Tibial artery (tissue), 4 donors: ENCODE results near the gene SERPINB12.

Experiments
- DNase-seq, 2 donors: peaks; one replicate each; pipeline ENCODE4 v3.0.0-alpha.2; 2019
- H3K27ac ChIP-seq, 2 donors: fragments of 200-600 bp; sonication (generic) in 1 of 2; 1 replicate in 1 of 2; 2 replicates in 1 of 2; pipeline ENCODE4 v1.5.1; 2018 to 2019; ENCODE audit warnings: mild to moderate bottlenecking in 1 of 2
- H3K27me3 ChIP-seq, 2 donors: fragments of 200-600 bp; sonication (generic) in 1 of 2; one replicate each; pipeline versions ENCODE4 v1.5.1 to v1.6.0; 2016 to 2019
- H3K36me3 ChIP-seq, 3 donors: fragments of 200-600 bp; sonication (generic) in 2 of 3; one replicate each; pipeline ENCODE4 v1.5.1; 2016 to 2019; ENCODE audit warnings: mild to moderate bottlenecking in 2 of 3
- H3K4me1 ChIP-seq, 4 donors: fragments of 200-600 bp; sonication (generic) in 2 of 4; 1 replicate in 3 of 4; 2 replicates in 1 of 4; pipeline ENCODE4 v1.5.1; 2016 to 2019
- H3K4me3 ChIP-seq, 2 donors: fragments of 200-600 bp; sonication (generic) in 1 of 2; 1 replicate in 1 of 2; 2 replicates in 1 of 2; pipeline ENCODE4 v1.5.1; 2018 to 2019; ENCODE audit warnings: mild to moderate bottlenecking in 2 of 2
- H3K9me3 ChIP-seq, 3 donors: fragments of 200-600 bp; sonication (generic) in 1 of 3; one replicate each; pipeline ENCODE4 v1.5.1; 2016 to 2019
- intact Hi-C: fragments of 100-400 bp; cut with DNase I; formaldehyde crosslinking; loops from one replicate; pipeline ENCODE4 v1.15.0; 2023; ENCODE audit warnings: low total_unique reads
- TF ChIP-seq, protein P1 (sequence below), 2 experiments: fragments of 200-600 bp in 1 of 2; fragments of 450-650 bp in 1 of 2; IDR thresholded peaks; one replicate each; pipeline ENCODE4 v1.5.1; 2017 to 2019; ENCODE audit warnings: antibody characterized with exemption in 2 of 2, mild to moderate bottlenecking in 1 of 2, moderate library complexity in 1 of 2

SERPINB12 gene

GRCh38 chr18:63613420-63613819 is 71.3 kb downstream of the SERPINB12 start:
- Histone ChIP-seq H3K27ac (no peak overlapping the region), H3K4me3 (no peak overlapping the region)

DNA sequence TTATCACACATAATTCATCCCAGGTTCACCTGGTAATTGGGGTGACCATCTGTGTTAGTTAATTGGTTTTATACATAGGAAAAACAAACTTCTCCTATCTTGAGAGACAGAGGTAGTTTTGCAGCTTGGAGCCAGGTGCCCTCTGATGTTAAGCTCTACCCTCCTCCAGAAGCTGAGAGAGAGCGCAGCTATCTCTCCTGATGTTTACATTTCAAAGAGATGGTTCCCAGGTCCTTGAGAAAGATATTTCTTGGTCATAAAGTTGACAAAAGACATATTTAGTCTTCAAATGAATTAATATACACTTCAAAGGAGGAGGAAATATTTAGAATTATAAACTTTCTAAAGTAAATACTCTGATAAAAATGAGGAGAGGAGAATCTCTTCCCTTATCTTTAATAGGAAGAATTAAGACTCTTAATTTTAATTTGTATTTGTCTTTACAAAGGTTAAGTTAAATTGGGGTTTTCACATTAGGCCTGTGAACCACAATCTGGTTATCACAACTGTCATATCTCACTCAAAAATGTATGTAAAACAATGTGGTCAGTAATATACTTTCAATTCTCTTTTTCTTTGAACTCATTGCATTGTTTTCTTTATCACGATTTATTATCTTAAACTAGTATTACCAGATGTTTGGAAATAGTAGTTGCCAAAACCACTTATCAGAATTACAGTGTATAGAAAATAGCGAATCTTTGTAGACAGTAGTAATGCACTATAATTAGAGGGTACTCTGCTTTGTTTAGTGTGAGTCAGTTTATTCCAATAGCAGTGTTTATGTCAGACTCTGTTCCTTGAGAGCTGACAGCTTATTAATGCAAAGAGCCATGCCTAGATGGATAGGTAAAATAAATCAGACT is 75.1 kb downstream of the SERPINB12 start:
- intact Hi-C loops, result no loop called here
- Histone ChIP-seq H3K27me3 (no peaks in the 10 kb centered on the region), H3K4me1 (no peaks in the 10 kb centered on the region), H3K27ac (no peak overlapping the region), H3K9me3 (no peaks in the 10 kb centered on the region), H3K4me3 (no peak overlapping the region), H3K36me3 (no peaks in the 10 kb centered on the region)
- no peak for DNase-seq
- TF ChIP-seq, protein P1, sequence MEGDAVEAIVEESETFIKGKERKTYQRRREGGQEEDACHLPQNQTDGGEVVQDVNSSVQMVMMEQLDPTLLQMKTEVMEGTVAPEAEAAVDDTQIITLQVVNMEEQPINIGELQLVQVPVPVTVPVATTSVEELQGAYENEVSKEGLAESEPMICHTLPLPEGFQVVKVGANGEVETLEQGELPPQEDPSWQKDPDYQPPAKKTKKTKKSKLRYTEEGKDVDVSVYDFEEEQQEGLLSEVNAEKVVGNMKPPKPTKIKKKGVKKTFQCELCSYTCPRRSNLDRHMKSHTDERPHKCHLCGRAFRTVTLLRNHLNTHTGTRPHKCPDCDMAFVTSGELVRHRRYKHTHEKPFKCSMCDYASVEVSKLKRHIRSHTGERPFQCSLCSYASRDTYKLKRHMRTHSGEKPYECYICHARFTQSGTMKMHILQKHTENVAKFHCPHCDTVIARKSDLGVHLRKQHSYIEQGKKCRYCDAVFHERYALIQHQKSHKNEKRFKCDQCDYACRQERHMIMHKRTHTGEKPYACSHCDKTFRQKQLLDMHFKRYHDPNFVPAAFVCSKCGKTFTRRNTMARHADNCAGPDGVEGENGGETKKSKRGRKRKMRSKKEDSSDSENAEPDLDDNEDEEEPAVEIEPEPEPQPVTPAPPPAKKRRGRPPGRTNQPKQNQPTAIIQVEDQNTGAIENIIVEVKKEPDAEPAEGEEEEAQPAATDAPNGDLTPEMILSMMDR (IDR thresholded peaks at IDR 0.05), result no peak

More at GRCh38 chr18:63613420-63613819, 71.3 kb downstream of the SERPINB12 start:
- Histone ChIP-seq H3K36me3 (no peaks in the 10 kb centered on the region), H3K4me1 (no peaks in the 10 kb centered on the region), H3K27me3 (no peaks in the 10 kb centered on the region), H3K9me3 (no peaks in the 10 kb centered on the region)
- no peak for DNase-seq
- intact Hi-C loops, result no loop called here
- TF ChIP-seq, protein P1 (IDR thresholded peaks at IDR 0.05), result no peak

DNA sequence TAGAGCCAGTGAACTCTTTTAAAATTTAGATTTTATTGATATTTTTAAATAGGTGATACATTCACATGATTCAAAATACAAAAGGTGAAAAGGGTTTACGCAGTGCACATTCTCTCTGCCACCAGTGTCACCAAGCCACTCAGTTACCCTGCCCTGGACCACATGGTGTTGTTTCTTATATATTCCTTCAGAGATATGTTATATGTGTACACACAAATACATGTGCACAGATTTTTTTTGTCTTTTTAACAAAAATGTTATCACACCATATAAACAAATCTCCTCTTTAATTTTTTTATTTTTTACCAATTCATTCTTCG is 75.7 kb downstream of the SERPINB12 start:
- Histone ChIP-seq H3K27me3 (no peaks in the 10 kb centered on the region), H3K36me3 (no peaks in the 10 kb centered on the region), H3K9me3 (no peaks in the 10 kb centered on the region), H3K27ac (no peak overlapping the region), H3K4me3 (no peak overlapping the region), H3K4me1 (no peaks in the 10 kb centered on the region)
- intact Hi-C loops, result no loop called here
- DNase-seq, result no peak
- TF ChIP-seq, protein P1 (IDR thresholded peaks at IDR 0.05), result no peak
